Thyroid gland (tissue), 4 donors: ENCODE data around the gene SPATA9. TPM values are rescaled to one million over a fixed set of nuclear protein-coding genes. Genes with fewer than 3 reads are reported as not detected.
A peak's percentile ranks its signal among the peaks of the same experiment; 100 is the strongest.

Source experiments
- DNase-seq, 2 donors: peaks; one replicate each; pipeline ENCODE4 v3.0.0-alpha.2; 2019
- H3K27ac ChIP-seq, 3 donors: fragments of 200-600 bp; sonication (generic); 1 replicate in 2 of 3; 2 replicates in 1 of 3; pipeline ENCODE4 v1.5.1; 2016 to 2019; ENCODE audit warnings: mild to moderate bottlenecking in 1 of 3, moderate library complexity in 1 of 3
- H3K27me3 ChIP-seq: fragments of 200-600 bp; sonication (generic); one replicate; pipeline ENCODE4 v1.5.1; 2019
- H3K36me3 ChIP-seq, 2 donors: fragments of 200-600 bp; sonication (generic); one replicate each; pipeline ENCODE4 v1.5.1; 2016 to 2019
- H3K4me1 ChIP-seq, 2 donors: fragments of 200-600 bp; sonication (generic); one replicate each; pipeline ENCODE4 v1.5.1; 2017 to 2019
- H3K4me3 ChIP-seq, 3 donors: fragments of 200-600 bp; sonication (generic); replicated peaks in 1 of 3; 1 replicate in 2 of 3; 2 replicates in 1 of 3; pipeline ENCODE4 v1.5.1; 2016; ENCODE audit warnings: mild to moderate bottlenecking in 1 of 3
- H3K9me3 ChIP-seq: fragments of 200-600 bp; sonication (generic); one replicate; pipeline ENCODE4 v1.5.1; 2017
- POLR2A ChIP-seq, 2 donors: fragments of 450-650 bp; IDR thresholded peaks; one replicate each; pipeline ENCODE4 v1.6.1; 2017; ENCODE audit warnings: antibody characterized with exemption in 2 of 2, mild to moderate bottlenecking in 2 of 2, moderate library complexity in 1 of 2
- WGBS, 2 donors: methylation state at CpG; one replicate each; pipeline ENCODE4 v1.1.5; 2017; 5-methylcytosine and 5-hydroxymethylcytosine counted together
- intact Hi-C: fragments of 100-400 bp; cut with DNase I; formaldehyde crosslinking; loops from one replicate; pipeline ENCODE4 v1.15.1; 2023
- total RNA-seq, 4 donors: library from RNA; depleted of rRNA; stranded (reverse); fragments of >200 nt; gene quantifications; one replicate each; pipeline ENCODE4 v1.2.3, GENCODE V29; 2016
- TF ChIP-seq, protein P1 (sequence below), 6 experiments: fragments of 200-600 bp in 3 of 6; fragments of 450-650 bp in 3 of 6; sonication (generic) in 3 of 6; IDR thresholded peaks; one replicate each; pipeline ENCODE4 v1.5.1; 2016 to 2019; ENCODE audit warnings: antibody characterized with exemption in 6 of 6, mild to moderate bottlenecking in 2 of 6, inconsistent platforms in 1 of 6, moderate library complexity in 1 of 6

Gene SPATA9
- total RNA-seq, 4 donors from 2014 or later: not detected

DNA sequence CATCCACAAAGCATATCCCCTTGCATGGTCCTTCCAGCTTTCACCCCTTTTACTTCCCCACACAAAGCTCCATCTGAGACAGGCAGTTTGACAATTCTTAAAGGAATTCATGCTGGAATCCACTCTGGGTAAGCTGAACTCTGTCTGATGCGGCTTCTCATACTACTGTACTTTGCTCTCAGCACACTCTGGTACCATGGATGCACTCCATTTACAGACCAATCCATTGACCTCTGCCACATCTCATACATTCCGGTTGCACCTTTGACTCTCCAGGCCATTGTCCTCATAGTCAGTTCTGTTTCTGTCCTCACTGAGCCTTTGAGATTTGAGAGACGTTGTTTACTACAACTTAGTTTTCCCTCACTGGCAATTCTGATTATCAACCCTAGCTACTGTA lies 12.2 kb downstream of the SPATA9 start:
- H3K27ac ChIP-seq: no peak overlapping the region
- H3K4me1 ChIP-seq: peaks cover 0 to 4% of the 10 kb centered on the region in 2 donors
- H3K27me3 ChIP-seq: no peaks in the 10 kb centered on the region
- intact Hi-C loops: no loop called here
- no peaks in the 10 kb centered on the region for H3K9me3 ChIP-seq
- no peak overlapping the region for H3K4me3 ChIP-seq
- WGBS, 2 donors: 94 to 98% methylated on average over 3 of the region's 3 CpGs
- TF ChIP-seq POLR2A (IDR thresholded peaks at IDR 0.05): no peak
- TF ChIP-seq, protein P1, sequence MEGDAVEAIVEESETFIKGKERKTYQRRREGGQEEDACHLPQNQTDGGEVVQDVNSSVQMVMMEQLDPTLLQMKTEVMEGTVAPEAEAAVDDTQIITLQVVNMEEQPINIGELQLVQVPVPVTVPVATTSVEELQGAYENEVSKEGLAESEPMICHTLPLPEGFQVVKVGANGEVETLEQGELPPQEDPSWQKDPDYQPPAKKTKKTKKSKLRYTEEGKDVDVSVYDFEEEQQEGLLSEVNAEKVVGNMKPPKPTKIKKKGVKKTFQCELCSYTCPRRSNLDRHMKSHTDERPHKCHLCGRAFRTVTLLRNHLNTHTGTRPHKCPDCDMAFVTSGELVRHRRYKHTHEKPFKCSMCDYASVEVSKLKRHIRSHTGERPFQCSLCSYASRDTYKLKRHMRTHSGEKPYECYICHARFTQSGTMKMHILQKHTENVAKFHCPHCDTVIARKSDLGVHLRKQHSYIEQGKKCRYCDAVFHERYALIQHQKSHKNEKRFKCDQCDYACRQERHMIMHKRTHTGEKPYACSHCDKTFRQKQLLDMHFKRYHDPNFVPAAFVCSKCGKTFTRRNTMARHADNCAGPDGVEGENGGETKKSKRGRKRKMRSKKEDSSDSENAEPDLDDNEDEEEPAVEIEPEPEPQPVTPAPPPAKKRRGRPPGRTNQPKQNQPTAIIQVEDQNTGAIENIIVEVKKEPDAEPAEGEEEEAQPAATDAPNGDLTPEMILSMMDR (IDR thresholded peaks at IDR 0.05): no peak
- no peaks in the 10 kb centered on the region for H3K36me3 ChIP-seq
- DNase-seq: no peak

DNA sequence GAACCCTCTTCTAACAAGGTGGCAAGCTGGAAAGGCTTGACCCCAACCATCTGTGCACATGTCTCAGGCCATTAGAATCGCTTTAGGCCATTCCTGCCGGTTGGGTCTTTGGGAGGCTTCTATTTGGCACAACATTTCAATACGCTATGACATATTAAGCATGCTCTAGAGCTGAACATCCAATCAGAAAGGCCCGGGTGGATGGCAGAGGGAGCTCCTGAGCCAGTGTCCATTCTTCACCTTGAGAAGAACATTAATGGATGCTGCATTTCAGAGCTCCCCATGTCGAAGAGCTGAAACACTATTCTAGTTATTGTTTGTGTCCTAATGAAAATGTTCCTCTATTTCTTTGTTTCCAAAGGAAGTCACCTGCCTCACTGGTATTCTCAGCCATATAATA lies 12.8 kb downstream of the SPATA9 start:
- WGBS, 2 donors: 93 to 96% methylated on average over 5 of the region's 5 CpGs
- intact Hi-C loops: loop anchor here (10.0 kb wide), 1 partner anchor 65 kb away; the partner anchor contains the start of gene RHOBTB3

DNA sequence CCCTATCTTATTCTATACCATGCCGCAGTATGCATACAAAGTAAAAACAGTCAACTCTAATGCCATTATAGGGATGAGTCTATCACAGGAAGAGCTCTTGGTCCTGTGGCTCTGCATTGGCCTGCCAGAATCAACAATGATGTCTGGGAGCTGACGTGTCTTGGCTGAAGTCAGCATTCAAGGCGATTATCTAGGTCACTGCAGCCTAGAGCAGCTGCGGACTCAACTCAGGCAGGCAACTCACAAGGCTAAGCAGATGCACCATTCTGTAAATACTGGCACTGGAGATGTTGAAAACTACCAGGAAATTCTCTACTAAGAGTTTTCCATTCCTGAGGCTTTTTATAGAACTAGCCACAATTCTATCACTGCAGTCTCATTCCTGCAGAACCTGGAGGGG lies 13.3 kb downstream of the SPATA9 start:
- no peaks in the 10 kb centered on the region for H3K9me3 ChIP-seq
- 50 to 67% methylated on average over 4 of the region's 4 CpGs for WGBS, 2 donors
- no peaks in the 10 kb centered on the region for H3K36me3 ChIP-seq
- no peaks in the 10 kb centered on the region for H3K27me3 ChIP-seq
- intact Hi-C loops: loop anchor here (10.0 kb wide), 1 partner anchor 65 kb away; the partner anchor contains the start of gene RHOBTB3
- TF ChIP-seq, protein P1 (IDR thresholded peaks at IDR 0.05): no peak
- TF ChIP-seq POLR2A (IDR thresholded peaks at IDR 0.05): no peak
- no peak overlapping the region for H3K27ac ChIP-seq
- no peak overlapping the region for H3K4me3 ChIP-seq
- H3K4me1 ChIP-seq: peaks cover under 1 to 4% of the 10 kb centered on the region in 2 donors
- peak; percentile 8 to 9 for DNase-seq

More for the DNA sequence above, 12.8 kb downstream of the SPATA9 start:
- no peaks in the 10 kb centered on the region for H3K27me3 ChIP-seq
- H3K4me3 ChIP-seq: no peak overlapping the region
- peaks cover 0 to 4% of the 10 kb centered on the region in 2 donors for H3K4me1 ChIP-seq
- no peaks in the 10 kb centered on the region for H3K9me3 ChIP-seq
- H3K36me3 ChIP-seq: no peaks in the 10 kb centered on the region
- TF ChIP-seq, protein P1 (IDR thresholded peaks at IDR 0.05): no peak
- no peak for TF ChIP-seq POLR2A (IDR thresholded peaks at IDR 0.05)
- DNase-seq: no peak
- H3K27ac ChIP-seq: no peak overlapping the region

DNA sequence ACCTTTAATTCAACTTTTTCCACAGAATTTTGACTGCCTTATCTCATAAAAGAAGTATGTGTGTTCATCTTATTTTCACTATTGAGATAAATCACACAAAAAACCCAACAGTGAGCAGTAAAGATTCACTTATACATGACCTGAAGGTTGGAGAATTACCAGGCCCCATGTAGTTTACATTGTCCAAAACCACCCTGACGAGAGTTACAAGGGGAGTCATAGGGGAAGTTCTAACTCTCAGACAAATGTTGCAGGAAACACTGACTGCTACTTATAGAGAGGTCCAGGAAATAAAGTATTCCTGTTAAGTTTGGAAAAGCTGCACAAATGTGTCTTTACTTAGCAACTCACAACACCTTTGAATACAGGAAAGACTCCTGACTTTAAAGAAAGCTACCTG lies 14.1 kb downstream of the SPATA9 start:
- Histone ChIP-seq H3K36me3 (no peaks in the 10 kb centered on the region), H3K27me3 (no peaks in the 10 kb centered on the region), H3K9me3 (no peaks in the 10 kb centered on the region), H3K4me3 (no peak overlapping the region), H3K4me1 (peaks cover 4 to 5% of the 10 kb centered on the region in 2 donors), H3K27ac (no peak overlapping the region)
- no peak for TF ChIP-seq POLR2A (IDR thresholded peaks at IDR 0.05)
- TF ChIP-seq, protein P1 (IDR thresholded peaks at IDR 0.05): no peak
- WGBS, 2 donors: 68 to 86% methylated on average over 1 of the region's 1 CpG
- intact Hi-C loops: loop anchor here (10.0 kb wide), 1 partner anchor 66 kb away; the partner anchor contains the start of gene RHOBTB3
- no peak for DNase-seq

DNA sequence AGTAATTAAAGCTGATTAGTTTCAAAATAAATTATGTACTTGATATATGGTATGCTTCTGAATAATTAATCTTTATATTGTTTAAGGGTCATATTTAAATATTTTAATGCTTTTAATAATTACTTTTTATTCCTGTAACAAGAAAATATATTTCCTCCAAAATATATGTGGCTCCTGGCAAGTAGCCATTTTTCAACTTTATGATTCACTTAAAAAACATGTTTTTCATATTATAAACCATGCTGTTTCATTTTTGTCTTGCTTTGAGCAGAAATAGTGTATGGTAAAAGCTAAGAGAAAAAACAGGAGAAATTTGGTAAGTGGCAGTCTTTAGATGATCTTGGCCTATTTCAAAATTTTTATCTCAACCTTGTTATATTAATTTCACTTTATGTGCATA lies 14.6 kb downstream of the SPATA9 start:
- Histone ChIP-seq H3K9me3 (no peaks in the 10 kb centered on the region), H3K27ac (no peak overlapping the region), H3K27me3 (no peaks in the 10 kb centered on the region), H3K36me3 (no peaks in the 10 kb centered on the region), H3K4me1 (peaks cover 4 to 5% of the 10 kb centered on the region in 2 donors), H3K4me3 (no peak overlapping the region)
- intact Hi-C loops: loop anchor here (10.0 kb wide), 1 partner anchor 67 kb away; the partner anchor contains the start of gene RHOBTB3
- DNase-seq: no peak
- TF ChIP-seq, protein P1 (IDR thresholded peaks at IDR 0.05): no peak
- TF ChIP-seq POLR2A (IDR thresholded peaks at IDR 0.05): no peak
